CD4-positive, alpha-beta T cell (primary cell): ENCODE data around the gene ATN1. TPM values are rescaled to one million over a fixed set of nuclear protein-coding genes. Genes with fewer than 3 reads are reported as not detected.

ENCODE experiments used
- ATAC-seq: fragments of 200-7000 bp; cut with Tn5 transposase; one replicate; pipeline ENCODE4 v1.10.0; 2022; ENCODE audit warnings: mild to moderate bottlenecking; ENCODE audit not compliant: poor library complexity
- CTCF ChIA-PET: fragments of 350-600 bp; sonication (Branson Sonifier 250); formaldehyde crosslinking; loops from one replicate; lab custom pipeline; 2021; ENCODE audit warnings: antibody characterized with exemption, inconsistent platforms; lab: Charles Lee
- POLR2A ChIA-PET: fragments of 350-600 bp; sonication (Branson Sonifier 250); formaldehyde crosslinking; loops from one replicate; lab custom pipeline; 2021; ENCODE audit warnings: antibody characterized with exemption, inconsistent platforms; lab: Charles Lee
- DNase-seq, 14 experiments: peaks; one replicate each; pipeline ENCODE4 v3.0.0-alpha.2; 2013 to 2020; ENCODE audit warnings: mixed read lengths in 2 of 14
- H3K27ac ChIP-seq, 2 donors: one replicate each; pipeline versions ENCODE4 v1.5.1 to v1.7.0; 2013; ENCODE audit warnings: low read length in 2 of 2, low read depth in 1 of 2, mild to moderate bottlenecking in 1 of 2
- H3K27me3 ChIP-seq, 2 experiments: 1 replicate in 1 of 2; 2 replicates in 1 of 2; pipeline versions ENCODE4 v1.6.1 to v1.7.0; 2013; ENCODE audit warnings: low read length in 2 of 2, control low read depth in 1 of 2, mild to moderate bottlenecking in 1 of 2, moderate library complexity in 1 of 2; ENCODE audit not compliant: insufficient read depth in 2 of 2, control insufficient read depth in 1 of 2
- H3K36me3 ChIP-seq: one replicate; pipeline ENCODE4 v1.6.1; 2013; ENCODE audit warnings: low read length, control low read depth; ENCODE audit not compliant: insufficient read depth
- H3K4me1 ChIP-seq: one replicate; pipeline ENCODE4 v1.6.1; 2013; ENCODE audit warnings: low read length, control low read depth; ENCODE audit not compliant: insufficient read depth
- H3K4me3 ChIP-seq: one replicate; pipeline ENCODE4 v1.5.1; 2013; ENCODE audit warnings: mild to moderate bottlenecking, low read length, moderate library complexity
- H3K9me3 ChIP-seq, 2 experiments: 1 replicate in 1 of 2; 2 replicates in 1 of 2; pipeline versions ENCODE4 v1.6.1 to v1.7.0; 2013; ENCODE audit warnings: low read length in 2 of 2, mild to moderate bottlenecking in 2 of 2, control low read depth in 1 of 2, moderate library complexity in 1 of 2; ENCODE audit not compliant: control insufficient read depth in 1 of 2, insufficient read depth in 1 of 2
- H3K27ac Mint-ChIP-seq: one replicate; pipeline ENCODE4 v1.8.0; 2020; ENCODE audit warnings: mixed read lengths
- H3K27me3 Mint-ChIP-seq: one replicate; pipeline ENCODE4 v1.8.0; 2021; ENCODE audit warnings: mixed read lengths
- H3K36me3 Mint-ChIP-seq: one replicate; pipeline ENCODE4 v1.8.0; 2021; ENCODE audit warnings: low read depth, mixed read lengths
- H3K4me1 Mint-ChIP-seq: one replicate; pipeline ENCODE4 v1.8.0; 2021; ENCODE audit warnings: low read depth, mixed read lengths
- H3K4me3 Mint-ChIP-seq: one replicate; pipeline ENCODE4 v1.8.0; 2020; ENCODE audit warnings: mild to moderate bottlenecking, mixed read lengths
- H3K9me3 Mint-ChIP-seq: one replicate; pipeline ENCODE4 v1.8.0; 2020; ENCODE audit warnings: mixed read lengths
- intact Hi-C, 2 experiments: fragments of 100-400 bp; cut with DNase I in 1 of 2; cut with micrococcal nuclease in 1 of 2; formaldehyde crosslinking; loops; one replicate each; pipeline versions ENCODE4 v1.15.1 to v1.9.0; 2023 to 2025; cut with DNase I, micrococcal nuclease
- total RNA-seq, 174 experiments: library from RNA in 2 of 174; stranded (reverse) in 2 of 174; gene quantifications; one replicate each; pipeline ENCODE4 v1.2.3 and lab custom pipeline; 2021 to 2026
- TF ChIP-seq, protein P1 (sequence below): fragments of 200-600 bp; IDR thresholded peaks from one replicate; pipeline ENCODE4 v1.8.0; 2022; ENCODE audit warnings: antibody characterized with exemption, mild to moderate bottlenecking

Gene ATN1
- total RNA-seq, 2 experiments from 2014 or later: 28.7 to 29.6 TPM

DNA sequence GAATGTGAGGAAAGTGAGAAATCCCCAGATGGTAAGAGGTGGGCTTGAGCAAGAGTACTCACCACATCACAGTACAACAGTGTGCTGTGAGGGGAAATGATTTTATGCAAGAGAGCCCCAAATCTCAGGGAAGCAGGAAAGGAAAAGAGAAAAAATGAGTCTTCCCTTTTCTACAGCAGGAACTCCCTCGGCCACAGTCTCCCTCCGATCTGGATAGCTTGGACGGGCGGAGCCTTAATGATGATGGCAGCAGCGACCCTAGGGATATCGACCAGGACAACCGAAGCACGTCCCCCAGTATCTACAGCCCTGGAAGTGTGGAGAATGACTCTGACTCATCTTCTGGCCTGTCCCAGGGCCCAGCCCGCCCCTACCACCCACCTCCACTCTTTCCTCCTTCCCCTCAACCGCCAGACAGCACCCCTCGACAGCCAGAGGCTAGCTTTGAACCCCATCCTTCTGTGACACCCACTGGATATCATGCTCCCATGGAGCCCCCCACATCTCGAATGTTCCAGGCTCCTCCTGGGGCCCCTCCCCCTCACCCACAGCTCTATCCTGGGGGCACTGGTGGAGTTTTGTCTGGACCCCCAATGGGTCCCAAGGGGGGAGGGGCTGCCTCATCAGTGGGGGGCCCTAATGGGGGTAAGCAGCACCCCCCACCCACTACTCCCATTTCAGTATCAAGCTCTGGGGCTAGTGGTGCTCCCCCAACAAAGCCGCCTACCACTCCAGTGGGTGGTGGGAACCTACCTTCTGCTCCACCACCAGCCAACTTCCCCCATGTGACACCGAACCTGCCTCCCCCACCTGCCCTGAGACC is 7.8 kb downstream of the ATN1 start:
- intact Hi-C loops: loop anchor here in 1 of 2 experiments (5.0 kb wide), 1 partner anchor 37 kb away; the partner anchor contains the start of genes EMG1 and PHB2
- TF ChIP-seq, protein P1, sequence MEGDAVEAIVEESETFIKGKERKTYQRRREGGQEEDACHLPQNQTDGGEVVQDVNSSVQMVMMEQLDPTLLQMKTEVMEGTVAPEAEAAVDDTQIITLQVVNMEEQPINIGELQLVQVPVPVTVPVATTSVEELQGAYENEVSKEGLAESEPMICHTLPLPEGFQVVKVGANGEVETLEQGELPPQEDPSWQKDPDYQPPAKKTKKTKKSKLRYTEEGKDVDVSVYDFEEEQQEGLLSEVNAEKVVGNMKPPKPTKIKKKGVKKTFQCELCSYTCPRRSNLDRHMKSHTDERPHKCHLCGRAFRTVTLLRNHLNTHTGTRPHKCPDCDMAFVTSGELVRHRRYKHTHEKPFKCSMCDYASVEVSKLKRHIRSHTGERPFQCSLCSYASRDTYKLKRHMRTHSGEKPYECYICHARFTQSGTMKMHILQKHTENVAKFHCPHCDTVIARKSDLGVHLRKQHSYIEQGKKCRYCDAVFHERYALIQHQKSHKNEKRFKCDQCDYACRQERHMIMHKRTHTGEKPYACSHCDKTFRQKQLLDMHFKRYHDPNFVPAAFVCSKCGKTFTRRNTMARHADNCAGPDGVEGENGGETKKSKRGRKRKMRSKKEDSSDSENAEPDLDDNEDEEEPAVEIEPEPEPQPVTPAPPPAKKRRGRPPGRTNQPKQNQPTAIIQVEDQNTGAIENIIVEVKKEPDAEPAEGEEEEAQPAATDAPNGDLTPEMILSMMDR: no peak
- peaks cover 68% of the 10 kb centered on the region for H3K4me1 Mint-ChIP-seq
- CTCF ChIA-PET: interaction anchor here (0.9 to 3.0 kb wide), 6 partner anchors 7 to 63 kb away, joined by 3 to 26 read pairs (median 6); partner anchors contain the start of genes ATN1 and SPSB2
- H3K9me3 Mint-ChIP-seq: no peaks in the 10 kb centered on the region
- peaks cover 28% of the 10 kb centered on the region for H3K36me3 Mint-ChIP-seq
- no peaks in the 10 kb centered on the region for H3K27me3 ChIP-seq
- H3K27ac Mint-ChIP-seq: peak overlapping the region; percentile 95
- H3K4me3 ChIP-seq: no peak overlapping the region
- H3K9me3 ChIP-seq: no peaks in the 10 kb centered on the region
- H3K27ac ChIP-seq: peak overlapping the region; percentile 89 to 92
- H3K4me3 Mint-ChIP-seq: peak overlapping the region; percentile 82
- peaks cover 17% of the 10 kb centered on the region for H3K36me3 ChIP-seq
- DNase-seq (no peak), ATAC-seq (no peak)
- H3K4me1 ChIP-seq: peaks cover 49% of the 10 kb centered on the region
- H3K27me3 Mint-ChIP-seq: no peaks in the 10 kb centered on the region
- POLR2A ChIA-PET: interaction anchor here (2.7 to 4.9 kb wide), 5 partner anchors 9 to 67 kb away, joined by 21 to 89 read pairs (median 38); partner anchors contain the start of genes ATN1, C12orf57, RNU7-1 and SPSB2

GRCh38 chr12:6936194-6936635 is 8.5 kb downstream of the ATN1 start:
- POLR2A ChIA-PET: interaction anchor here (1.5 to 4.9 kb wide), 12 partner anchors 8 to 213 kb away, joined by 3 to 89 read pairs (median 26); partner anchors contain the start of genes ATN1, C12orf57, C1RL and CDCA3

More at GRCh38 chr12:6936194-6936635, 8.5 kb downstream of the ATN1 start:
- TF ChIP-seq, protein P1: no peak
- H3K27me3 Mint-ChIP-seq: no peaks in the 10 kb centered on the region
- peaks cover 62% of the 10 kb centered on the region for H3K4me1 Mint-ChIP-seq
- DNase-seq (no peak), ATAC-seq (no peak)
- intact Hi-C loops: loop anchor here in 1 of 2 experiments (5.0 kb wide), 1 partner anchor 36 kb away; the partner anchor contains the start of genes EMG1 and PHB2
- CTCF ChIA-PET: interaction anchor here (0.9 to 3.0 kb wide), 4 partner anchors 8 to 25 kb away, joined by 3 to 26 read pairs (median 6); partner anchors contain the start of gene ATN1
- Histone ChIP-seq H3K27me3 (no peaks in the 10 kb centered on the region), H3K4me1 (peaks cover 49% of the 10 kb centered on the region), H3K27ac (peak overlapping the region; percentile 89 to 92), H3K9me3 (no peaks in the 10 kb centered on the region), H3K4me3 (peak overlapping the region; percentile 72), H3K36me3 (peaks cover 18% of the 10 kb centered on the region)
- H3K9me3 Mint-ChIP-seq: no peaks in the 10 kb centered on the region
- H3K36me3 Mint-ChIP-seq: peaks cover 28% of the 10 kb centered on the region
- peak overlapping the region; percentile 81 for H3K4me3 Mint-ChIP-seq
- peak overlapping the region; percentile 95 for H3K27ac Mint-ChIP-seq
